Measurements from ENCODE around the gene CENPV. TPM values are rescaled to one million over a fixed set of nuclear protein-coding genes. Genes with fewer than 3 reads are reported as not detected.

CENPV gene
- total and polyA plus RNA-seq, 10 of the 15 experiments (the other 5 are each of a cell fraction or from before 2014, with no cell fraction given) = 22.5 to 98.6 (median 80.8) TPM

DNA sequence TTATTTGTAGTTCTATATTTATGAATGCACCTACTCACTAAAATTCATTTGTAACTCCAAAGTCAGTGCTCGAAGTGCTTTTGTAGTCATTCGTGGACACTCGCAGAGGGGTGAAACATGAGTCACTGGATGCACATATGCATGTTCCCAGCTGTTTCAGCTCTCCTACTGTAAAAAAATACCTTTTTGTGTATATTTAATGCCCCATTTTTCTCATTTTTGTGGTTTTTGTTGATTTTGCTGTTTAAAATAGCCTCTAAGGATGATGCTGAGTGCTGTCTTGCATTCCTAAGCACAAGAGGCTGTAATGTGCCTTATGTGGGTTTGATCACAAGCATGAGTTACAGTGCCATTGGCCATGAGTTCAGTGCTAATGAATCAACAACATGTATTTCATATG is 30.6 kb downstream of the CENPV start (continued):
- no peak for TF ChIP-seq ZNF687 (IDR thresholded peaks at IDR 0.05)

GRCh38 chr17:16319969-16320368 is 33.3 kb downstream of the CENPV start:
- BruUV-seq (replicated peaks) = no TSS peak
- ATAC-seq (no peak), DNase-seq (ENCODE audit: low read depth, low spot score) (no peak), FAIRE-seq (no peak)
- RAD21 ChIA-PET (ENCODE audit: unreplicated experiment) = no interaction called here
- intact Hi-C loops (cut with micrococcal nuclease; ENCODE audit: unreplicated experiment) = no loop called here
- WGBS (ENCODE audit: insufficient coverage, insufficient replicate concordance, low lambda C conversion rate, missing lambda C conversion rate) = 82% methylated on average over 2 of the region's 3 CpGs
- no peak overlapping the region for H3K4me2 ChIP-seq (ENCODE audit: control insufficient read depth, insufficient read depth)
- no peak overlapping the region for H3K27ac ChIP-seq (ENCODE audit: control insufficient read depth, insufficient read depth)
- no peaks in the 10 kb centered on the region for H3K4me1 ChIP-seq (ENCODE audit: control insufficient read depth, insufficient read depth, low read length)
- in situ Hi-C loops (cut with MboI) = loop anchor here (10.0 kb wide), 1 partner anchor 55 kb away; no protein-coding TSS in a partner anchor
- no peaks in the 10 kb centered on the region for H3K79me2 ChIP-seq (ENCODE audit: control insufficient read depth, insufficient read depth, low read length)
- no peaks in the 10 kb centered on the region for H3K9me3 ChIP-seq (replicated peaks; ENCODE audit: control insufficient read depth, insufficient read depth, low read length)
- POLR2A ChIA-PET = interaction anchor here (1.2 kb wide), 1 partner anchor 11 kb away, joined by 4 read pairs; no protein-coding TSS in a partner anchor
- no peaks in the 10 kb centered on the region for H3K27me3 ChIP-seq (replicated peaks in 1 of 2; ENCODE audit: control insufficient read depth in 2 of 2, insufficient read depth in 2 of 2, low read length in 1 of 2)
- CTCF ChIA-PET = interaction anchor here (1.1 kb wide), 1 partner anchor 15 kb away, joined by 4 read pairs; no protein-coding TSS in a partner anchor
- H4K20me1 ChIP-seq (ENCODE audit: control insufficient read depth, insufficient read depth) = no peaks in the 10 kb centered on the region
- H3K4me3 ChIP-seq = no peak overlapping the region
- H3K9ac ChIP-seq (ENCODE audit: control insufficient read depth, insufficient read depth, low read length) = no peak overlapping the region
- no peaks in the 10 kb centered on the region for H3K36me3 ChIP-seq (ENCODE audit: control insufficient read depth in 2 of 2, insufficient read depth in 2 of 2, low read length in 1 of 2)
- SMC1A ChIA-PET (ENCODE audit: uncharacterized antibody, unreplicated experiment) = interaction anchor here (1.3 kb wide), 1 partner anchor 11 kb away, joined by 4 read pairs; no protein-coding TSS in a partner anchor
- no peak overlapping the region for H2AFZ ChIP-seq (ENCODE audit: control insufficient read depth, low read depth, low read length)
- no peak for TF ChIP-seq CBX3 (IDR thresholded peaks at IDR 0.05; ENCODE audit: borderline replicate concordance, low read depth)
- no peak for TF ChIP-seq SMARCA5 (IDR thresholded peaks at IDR 0.05)
- TF ChIP-seq EED (IDR thresholded peaks at IDR 0.05; ENCODE audit: low read depth) = no peak
- no peak for TF ChIP-seq JUND (IDR thresholded peaks at IDR 0.05; ENCODE audit: low read depth, low read length)
- TF ChIP-seq CEBPB (IDR thresholded peaks at IDR 0.05; ENCODE audit: borderline replicate concordance in 1 of 2, low read depth in 2 of 2, low read length in 2 of 2) = no peak
- no peak for TF ChIP-seq IKZF2 (IDR thresholded peaks at IDR 0.05)
- TF ChIP-seq NFYB (IDR thresholded peaks at IDR 0.05; ENCODE audit: insufficient read depth, low read depth, low read length) = no peak
- no peak for TF ChIP-seq HSF1 (IDR thresholded peaks at IDR 0.05; ENCODE audit: low read depth, low read length)
- no peak for TF ChIP-seq REST (IDR thresholded peaks at IDR 0.05; ENCODE audit: low read depth, low read length)
- TF ChIP-seq EGR1 (IDR thresholded peaks at IDR 0.05; ENCODE audit: borderline replicate concordance in 1 of 2, low read depth in 2 of 2, low read length in 2 of 2) = no peak
- TF ChIP-seq ZNF207 (IDR thresholded peaks at IDR 0.05; ENCODE audit: borderline replicate concordance) = no peak
